COLO668 (cell line): ENCODE measurements around the gene IGF1.

ENCODE experiments used
- DNase-seq: peaks from one replicate; lab custom pipeline; 2025; ENCODE audit not compliant: unreplicated experiment; lab: John Stamatoyannopoulos, UW

Gene IGF1

GRCh38 chr12:102498471-102498870 is 18.1 kb upstream of the IGF1 start:
- DNase-seq, result no peak

- DNase-seq, result no peak
Observed at GRCh38 chr12:102497743-102498142, 17.4 kb upstream of the IGF1 start.

GRCh38 chr12:102496591-102496990 is 16.2 kb upstream of the IGF1 start:
- DNase-seq, result no peak

GRCh38 chr12:102487226-102487625 is 6.9 kb upstream of the IGF1 start:
- DNase-seq, result no peak

- DNase-seq, result no peak
Observed at GRCh38 chr12:102486153-102486552, 5.8 kb upstream of the IGF1 start.

GRCh38 chr12:102484428-102484958 is 4.1 kb upstream of the IGF1 start:
- peak; percentile 31 for DNase-seq

- DNase-seq, result no peak
Observed at GRCh38 chr12:102484017-102484416, 3.7 kb upstream of the IGF1 start.

- DNase-seq, result no peak
Observed at GRCh38 chr12:102483466-102483865, 3.1 kb upstream of the IGF1 start.

GRCh38 chr12:102481705-102482425 is 1.5 kb upstream of the IGF1 start:
- peak; percentile 28 for DNase-seq

GRCh38 chr12:102479939-102480338 is 424 bp downstream of the IGF1 start:
- no peak for DNase-seq

GRCh38 chr12:102479099-102479885 is 1.1 kb downstream of the IGF1 start:
- no peak for DNase-seq

GRCh38 chr12:102478405-102479098 is 1.8 kb downstream of the IGF1 start:
- peak; percentile 16 for DNase-seq

GRCh38 chr12:102475355-102475754 is 5.0 kb downstream of the IGF1 start:
- DNase-seq, result no peak

- DNase-seq, result peak; percentile 22
Observed at GRCh38 chr12:102474438-102475064, 5.8 kb downstream of the IGF1 start.

- DNase-seq, result no peak
Observed at GRCh38 chr12:102472496-102472895, 7.9 kb downstream of the IGF1 start.

GRCh38 chr12:102471556-102471955 is 8.8 kb downstream of the IGF1 start:
- no peak for DNase-seq

GRCh38 chr12:102470945-102471344 is 9.4 kb downstream of the IGF1 start:
- DNase-seq, result no peak

- DNase-seq, result no peak
Observed at GRCh38 chr12:102468261-102468915, 12.0 kb downstream of the IGF1 start.

GRCh38 chr12:102465762-102466560 is 14.4 kb downstream of the IGF1 start:
- DNase-seq, result no peak
